Osteocyte (in vitro differentiated cells): ENCODE measurements around the gene UBIAD1. TPM values are rescaled to one million over a fixed set of nuclear protein-coding genes. Genes with fewer than 3 reads are reported as not detected.

Experiments used
- DNase-seq: peaks from one replicate; pipeline ENCODE4 v3.0.0; 2021; ENCODE audit warnings: mixed read lengths; ENCODE audit not compliant: unreplicated experiment; ENCODE audit errors: extremely low spot score
- H3K27ac Mint-ChIP-seq: one replicate; pipeline ENCODE4 v1.8.0; 2021; ENCODE audit warnings: mild to moderate bottlenecking, mixed read lengths; ENCODE audit not compliant: unreplicated experiment
- H3K27me3 Mint-ChIP-seq: one replicate; pipeline ENCODE4 v1.8.0; 2021; ENCODE audit warnings: mixed read lengths; ENCODE audit not compliant: unreplicated experiment
- H3K36me3 Mint-ChIP-seq: one replicate; pipeline ENCODE4 v1.8.0; 2021; ENCODE audit warnings: mixed read lengths; ENCODE audit not compliant: unreplicated experiment
- H3K4me1 Mint-ChIP-seq: one replicate; pipeline ENCODE4 v1.8.0; 2021; ENCODE audit warnings: mixed read lengths; ENCODE audit not compliant: unreplicated experiment
- H3K4me3 Mint-ChIP-seq: one replicate; pipeline ENCODE4 v1.8.0; 2021; ENCODE audit warnings: mild to moderate bottlenecking, moderate library complexity, mixed read lengths; ENCODE audit not compliant: unreplicated experiment
- H3K9me3 Mint-ChIP-seq: one replicate; pipeline ENCODE4 v1.8.0; 2021; ENCODE audit warnings: mixed read lengths; ENCODE audit not compliant: unreplicated experiment
- long read RNA-seq: library from polyadenylated mRNA; unstranded; transcript quantifications from one replicate; pipeline ENCODE4 v2.0.0, GENCODE V29; 2021
- total RNA-seq: library from RNA; stranded (reverse); gene quantifications from 2 replicates; pipeline ENCODE4 v1.2.1, GENCODE V29; 2021
- TF ChIP-seq, protein P1 (sequence below): fragments of 200-600 bp; sonication (generic); IDR thresholded peaks from 2 replicates; pipeline ENCODE4 v1.5.0; 2021; ENCODE audit warnings: antibody characterized with exemption, mild to moderate bottlenecking, moderate library complexity

UBIAD1 gene, protein sequence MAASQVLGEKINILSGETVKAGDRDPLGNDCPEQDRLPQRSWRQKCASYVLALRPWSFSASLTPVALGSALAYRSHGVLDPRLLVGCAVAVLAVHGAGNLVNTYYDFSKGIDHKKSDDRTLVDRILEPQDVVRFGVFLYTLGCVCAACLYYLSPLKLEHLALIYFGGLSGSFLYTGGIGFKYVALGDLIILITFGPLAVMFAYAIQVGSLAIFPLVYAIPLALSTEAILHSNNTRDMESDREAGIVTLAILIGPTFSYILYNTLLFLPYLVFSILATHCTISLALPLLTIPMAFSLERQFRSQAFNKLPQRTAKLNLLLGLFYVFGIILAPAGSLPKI
- 19.0 and 21.2 TPM in 2 replicates for total RNA-seq
- long read RNA-seq, transcript UBIAD1-202 (2 exons, 3,646 nt) = major isoform, 22 of 32 reads
- long read RNA-seq, partial matches to known transcripts = 0 of 32 reads
- long read RNA-seq, other reads (novel, unspliced or antisense) = 10 of 32 reads

DNA sequence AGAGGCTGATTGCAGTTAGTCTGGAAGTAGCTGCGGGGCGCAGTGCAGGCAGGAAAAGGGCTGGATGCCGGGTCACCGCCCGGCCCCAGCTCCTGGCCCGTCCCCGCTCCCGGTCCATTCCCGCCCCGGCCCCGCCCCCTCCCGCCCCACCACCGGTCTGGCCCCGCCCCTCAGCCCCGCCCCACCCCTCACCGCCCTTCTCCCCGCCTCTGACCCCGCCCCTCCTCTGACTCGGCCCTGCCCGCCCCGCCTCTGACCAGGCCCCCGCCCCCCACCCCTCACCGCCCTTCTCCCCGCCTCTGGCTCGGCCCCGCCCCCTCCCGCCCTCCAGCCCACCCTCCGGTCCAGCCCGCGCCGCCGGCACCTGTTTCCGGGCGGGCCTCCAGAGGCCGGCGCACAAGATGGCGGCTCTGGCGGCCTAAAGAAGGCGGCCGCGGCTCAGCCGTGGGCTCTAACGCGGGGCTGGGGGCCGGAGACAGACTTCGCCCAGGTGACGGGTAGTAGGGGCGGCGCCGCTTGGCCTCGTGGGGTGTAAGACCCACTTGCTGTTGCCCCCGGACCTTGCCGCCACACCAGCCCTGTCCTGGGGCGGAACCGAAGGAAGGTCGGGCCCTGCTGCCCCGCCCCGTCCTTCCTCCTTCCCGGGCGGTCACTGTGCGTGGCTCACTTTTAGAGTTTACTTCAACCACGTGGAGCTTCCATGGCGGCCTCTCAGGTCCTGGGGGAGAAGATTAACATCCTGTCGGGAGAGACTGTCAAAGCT lies at the start of gene UBIAD1:
Gene UBIAD1 (plus strand): TSS at position 367 of the 763 bp plus-strand sequence. CDS start 334 bp downstream, at position 701.
- peaks cover 24% of the 10 kb centered on the region for H3K4me1 Mint-ChIP-seq
- H3K27ac Mint-ChIP-seq = peak within 1 kb of the TSS; percentile 92
- peaks cover 8% of the 10 kb centered on the region for H3K36me3 Mint-ChIP-seq
- no peaks in the 10 kb centered on the region for H3K27me3 Mint-ChIP-seq
- H3K4me3 Mint-ChIP-seq = peak within 1 kb of the TSS; percentile 88
- peak; percentile 94 for DNase-seq
- TF ChIP-seq, protein P1, sequence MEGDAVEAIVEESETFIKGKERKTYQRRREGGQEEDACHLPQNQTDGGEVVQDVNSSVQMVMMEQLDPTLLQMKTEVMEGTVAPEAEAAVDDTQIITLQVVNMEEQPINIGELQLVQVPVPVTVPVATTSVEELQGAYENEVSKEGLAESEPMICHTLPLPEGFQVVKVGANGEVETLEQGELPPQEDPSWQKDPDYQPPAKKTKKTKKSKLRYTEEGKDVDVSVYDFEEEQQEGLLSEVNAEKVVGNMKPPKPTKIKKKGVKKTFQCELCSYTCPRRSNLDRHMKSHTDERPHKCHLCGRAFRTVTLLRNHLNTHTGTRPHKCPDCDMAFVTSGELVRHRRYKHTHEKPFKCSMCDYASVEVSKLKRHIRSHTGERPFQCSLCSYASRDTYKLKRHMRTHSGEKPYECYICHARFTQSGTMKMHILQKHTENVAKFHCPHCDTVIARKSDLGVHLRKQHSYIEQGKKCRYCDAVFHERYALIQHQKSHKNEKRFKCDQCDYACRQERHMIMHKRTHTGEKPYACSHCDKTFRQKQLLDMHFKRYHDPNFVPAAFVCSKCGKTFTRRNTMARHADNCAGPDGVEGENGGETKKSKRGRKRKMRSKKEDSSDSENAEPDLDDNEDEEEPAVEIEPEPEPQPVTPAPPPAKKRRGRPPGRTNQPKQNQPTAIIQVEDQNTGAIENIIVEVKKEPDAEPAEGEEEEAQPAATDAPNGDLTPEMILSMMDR = no peak
- no peaks in the 10 kb centered on the region for H3K9me3 Mint-ChIP-seq

DNA sequence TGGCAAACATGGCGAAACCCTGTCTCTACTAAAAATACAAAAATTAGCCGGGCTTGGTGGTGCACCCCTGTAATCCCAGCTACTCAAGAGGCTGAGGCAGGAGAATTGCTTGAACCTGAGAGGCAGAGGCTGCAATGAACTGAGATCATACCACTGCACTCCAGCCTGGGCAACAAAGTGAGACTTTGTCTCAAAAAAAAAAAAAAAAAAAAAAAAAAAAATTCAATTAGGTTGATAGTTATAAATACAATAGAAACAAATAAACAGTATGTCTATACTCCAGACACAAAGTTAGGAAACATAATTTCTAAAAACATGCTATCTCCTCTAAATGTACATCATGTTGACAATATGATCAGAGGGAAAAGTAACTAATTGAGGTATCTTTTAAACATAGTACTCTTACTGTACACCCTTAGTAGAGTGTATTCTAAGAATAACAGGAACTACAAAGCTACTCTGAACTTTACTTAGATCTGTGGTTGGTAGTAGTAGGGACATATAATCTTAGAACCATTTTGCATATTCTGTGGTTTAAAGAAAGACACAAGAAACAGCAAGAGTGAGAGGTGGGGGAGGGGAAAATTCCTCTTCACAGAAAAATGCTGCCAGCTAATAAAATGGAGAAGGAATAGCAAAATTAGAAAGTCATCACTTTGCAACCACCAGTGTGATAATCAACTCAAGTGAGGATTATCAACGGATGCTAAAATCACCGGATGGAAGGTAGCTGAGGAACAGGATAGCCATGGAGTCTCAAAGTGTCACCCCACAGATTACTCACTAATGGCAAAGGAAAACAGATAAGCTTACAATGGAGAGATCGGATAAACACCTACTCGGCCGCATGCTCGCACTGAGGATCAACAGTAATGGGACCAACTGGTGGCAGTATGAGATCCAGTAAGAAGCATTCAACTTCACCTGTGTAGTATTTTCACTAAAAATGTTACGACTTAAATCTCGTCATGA lies 45.6 kb upstream of the UBIAD1 start:
- Mint-ChIP-seq H3K27me3 (no peaks in the 10 kb centered on the region), H3K4me3 (no peak overlapping the region), H3K27ac (no peak overlapping the region), H3K4me1 (no peaks in the 10 kb centered on the region), H3K9me3 (no peaks in the 10 kb centered on the region), H3K36me3 (peaks cover 53% of the 10 kb centered on the region)
- DNase-seq = no peak
- TF ChIP-seq, protein P1 = no peak

DNA sequence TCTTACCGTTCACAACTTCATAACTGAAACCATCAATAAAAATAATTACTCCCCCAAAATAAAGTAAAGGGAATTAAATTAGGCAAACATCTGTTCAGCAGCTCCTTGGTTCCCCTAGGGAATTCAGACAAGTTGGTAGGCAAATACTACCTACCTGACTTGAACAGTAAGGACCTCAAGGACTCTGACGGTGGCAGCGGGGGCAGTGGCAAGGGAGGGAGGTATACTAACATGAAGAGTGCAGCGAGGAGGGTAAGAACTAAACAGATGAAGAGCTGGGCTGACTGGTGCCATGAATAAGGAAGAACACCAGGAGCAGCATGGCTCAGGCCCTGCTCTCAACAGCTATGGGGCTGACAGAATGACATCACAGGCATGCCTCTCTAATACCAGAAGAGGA lies 43.8 kb upstream of the UBIAD1 start:
- TF ChIP-seq, protein P1 = no peak
- H3K9me3 Mint-ChIP-seq = no peaks in the 10 kb centered on the region
- no peak for DNase-seq
- H3K4me3 Mint-ChIP-seq = no peak overlapping the region
- no peaks in the 10 kb centered on the region for H3K27me3 Mint-ChIP-seq
- peaks cover 61% of the 10 kb centered on the region for H3K36me3 Mint-ChIP-seq
- no peaks in the 10 kb centered on the region for H3K4me1 Mint-ChIP-seq
- H3K27ac Mint-ChIP-seq = no peak overlapping the region

DNA sequence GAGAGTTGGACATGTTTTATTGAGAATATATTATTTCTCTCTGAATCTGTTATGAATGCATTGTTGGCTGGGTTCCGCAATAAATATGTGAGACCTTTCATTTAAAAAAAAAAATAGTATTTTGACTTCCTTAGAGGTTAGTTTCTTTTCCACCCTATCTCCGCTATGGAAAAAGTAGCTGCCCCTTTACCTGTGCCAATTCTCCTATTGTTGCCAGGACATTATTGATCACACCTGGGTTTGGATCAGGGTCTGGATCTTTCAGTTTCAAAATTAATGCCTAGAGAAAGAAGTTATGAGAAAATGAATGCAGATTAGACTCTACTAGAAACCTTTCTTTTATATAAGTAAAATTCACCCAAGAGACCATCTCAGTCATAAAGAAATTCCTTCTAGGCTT lies 39.8 kb upstream of the UBIAD1 start:
- Mint-ChIP-seq H3K27ac (no peak overlapping the region), H3K9me3 (no peaks in the 10 kb centered on the region), H3K27me3 (no peaks in the 10 kb centered on the region), H3K4me3 (no peak overlapping the region), H3K36me3 (peaks cover 58% of the 10 kb centered on the region), H3K4me1 (no peaks in the 10 kb centered on the region)
- TF ChIP-seq, protein P1 = no peak
- no peak for DNase-seq
